Activated gamma-delta T cell (primary cell): ENCODE measurements around the gene DMC1.
"Not testable (repeated sequence)": the region's sequence is repeated elsewhere in the genome, so short reads cannot be mapped to it uniquely, and the experiment has no call there.

ENCODE experiments used
- DNase-seq: peaks from one replicate; lab custom pipeline; 2025; lab: John Stamatoyannopoulos, UW
- total RNA-seq, 2 donors: gene quantifications; one replicate each; lab custom pipeline; 2026; lab: John Stamatoyannopoulos, UW

The DMC1 gene, protein sequence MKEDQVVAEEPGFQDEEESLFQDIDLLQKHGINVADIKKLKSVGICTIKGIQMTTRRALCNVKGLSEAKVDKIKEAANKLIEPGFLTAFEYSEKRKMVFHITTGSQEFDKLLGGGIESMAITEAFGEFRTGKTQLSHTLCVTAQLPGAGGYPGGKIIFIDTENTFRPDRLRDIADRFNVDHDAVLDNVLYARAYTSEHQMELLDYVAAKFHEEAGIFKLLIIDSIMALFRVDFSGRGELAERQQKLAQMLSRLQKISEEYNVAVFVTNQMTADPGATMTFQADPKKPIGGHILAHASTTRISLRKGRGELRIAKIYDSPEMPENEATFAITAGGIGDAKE
- total RNA-seq: 0.26 to 0.92 reads per million in 2 donors

GRCh38 chr22:38569972-38570778 is at the start of gene DMC1:
Gene DMC1 (minus strand): TSS chr22:38570183. CDS start chr22:38568256, 1,927 bp downstream.
- peak; percentile 93 for DNase-seq

GRCh38 chr22:38618682-38619081 is 48.7 kb upstream of the DMC1 start:
- DNase-seq: no peak

DNA sequence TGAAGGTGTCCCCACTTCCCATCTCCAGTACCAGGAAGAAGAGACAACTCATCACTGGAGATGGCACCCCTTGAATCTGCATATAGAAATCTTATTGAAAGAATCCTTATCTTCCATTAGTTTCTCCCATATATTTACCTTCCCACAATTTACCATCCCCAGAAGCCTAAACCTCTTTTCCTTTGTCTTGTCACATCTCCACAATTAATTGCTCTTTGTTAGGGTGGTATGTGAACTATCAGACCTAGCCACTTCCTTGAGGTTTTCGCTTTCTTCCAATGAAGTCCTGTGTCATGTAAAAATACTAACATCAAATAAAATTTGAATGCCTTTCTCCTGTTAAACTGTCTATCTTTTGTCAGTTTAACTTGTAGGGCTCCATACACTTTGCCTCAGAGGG is 48.3 kb upstream of the DMC1 start:
- no peak for DNase-seq

DNA sequence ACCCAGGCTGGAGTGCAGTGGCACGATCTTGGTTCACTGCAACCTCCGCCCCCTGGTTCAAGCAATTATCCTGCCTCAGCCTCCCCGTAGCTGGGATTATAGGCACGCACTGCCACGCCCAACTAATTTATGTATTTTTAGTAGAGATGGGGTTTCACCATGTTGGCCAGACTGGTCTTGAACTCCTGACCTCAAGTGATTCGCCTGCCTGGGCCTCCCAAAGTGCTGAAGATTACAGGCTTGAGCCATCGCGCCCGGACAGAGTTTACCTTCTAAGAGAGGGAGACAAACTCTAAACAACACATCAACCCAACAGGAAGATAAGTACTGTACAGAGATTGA is 45.1 kb upstream of the DMC1 start:
- not testable (repeated sequence) for DNase-seq

- DNase-seq: no peak
Measured at GRCh38 chr22:38614332-38615063, 44.5 kb upstream of the DMC1 start.

GRCh38 chr22:38613588-38613987 is 43.6 kb upstream of the DMC1 start:
- no peak for DNase-seq

DNA sequence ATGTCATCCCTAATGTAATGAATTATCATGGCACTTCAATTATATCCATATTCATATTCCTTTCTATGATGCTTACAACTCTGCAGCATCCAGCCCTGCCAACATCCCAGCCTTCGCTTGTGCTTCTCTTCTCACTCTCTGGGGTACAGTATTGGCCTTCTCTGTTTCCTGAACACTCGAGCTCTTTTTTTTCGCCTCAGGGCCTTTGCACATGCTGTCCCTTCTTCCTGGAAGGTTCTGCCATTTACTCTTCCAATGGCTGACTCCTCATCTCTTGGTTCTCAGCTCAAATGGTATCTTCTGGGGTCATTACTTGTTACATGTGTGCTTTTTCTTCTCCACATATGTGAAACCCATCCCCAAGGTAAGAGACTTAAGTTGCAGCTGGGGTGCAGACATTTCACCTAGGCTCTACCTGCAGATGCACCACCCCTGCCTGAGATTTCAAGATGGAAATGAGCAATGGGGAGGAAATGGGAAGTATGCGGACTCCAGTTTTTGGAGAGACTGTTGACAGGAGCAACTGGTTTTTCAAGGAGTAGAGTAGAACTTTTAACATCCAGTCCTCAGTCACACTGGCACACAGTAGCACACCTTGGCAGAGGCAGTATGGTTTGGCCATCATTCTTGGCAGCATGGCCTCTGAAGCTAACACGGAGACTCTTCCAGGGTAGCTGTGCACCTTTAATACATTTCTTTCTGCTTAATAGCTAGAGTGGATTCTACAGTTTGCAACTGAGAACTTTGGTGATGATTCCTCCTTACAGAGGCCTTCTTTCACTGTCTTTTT is 42.4 kb upstream of the DMC1 start:
- no peak for DNase-seq

GRCh38 chr22:38611559-38611958 is 41.6 kb upstream of the DMC1 start:
- DNase-seq: no peak

DNA sequence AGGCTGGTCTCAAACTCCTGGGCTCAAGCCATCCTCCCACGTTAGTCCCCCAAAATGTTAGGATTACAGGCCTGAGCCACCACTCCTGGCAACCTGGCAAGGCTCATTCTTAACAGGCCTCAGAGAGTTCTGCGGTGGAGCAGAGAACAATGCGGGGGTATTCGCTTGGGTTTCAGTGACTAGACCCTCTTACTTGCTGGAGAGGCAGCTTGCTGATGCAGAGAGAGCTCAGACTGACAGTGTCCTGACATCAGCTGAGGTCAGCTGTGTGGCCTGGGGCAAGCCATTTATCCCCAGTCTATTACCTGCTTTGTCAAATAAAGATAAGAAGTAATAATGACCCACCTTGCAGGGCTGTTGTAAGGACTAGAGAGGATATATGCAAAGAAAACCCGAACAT is 40.3 kb upstream of the DMC1 start:
- no peak for DNase-seq

DNA sequence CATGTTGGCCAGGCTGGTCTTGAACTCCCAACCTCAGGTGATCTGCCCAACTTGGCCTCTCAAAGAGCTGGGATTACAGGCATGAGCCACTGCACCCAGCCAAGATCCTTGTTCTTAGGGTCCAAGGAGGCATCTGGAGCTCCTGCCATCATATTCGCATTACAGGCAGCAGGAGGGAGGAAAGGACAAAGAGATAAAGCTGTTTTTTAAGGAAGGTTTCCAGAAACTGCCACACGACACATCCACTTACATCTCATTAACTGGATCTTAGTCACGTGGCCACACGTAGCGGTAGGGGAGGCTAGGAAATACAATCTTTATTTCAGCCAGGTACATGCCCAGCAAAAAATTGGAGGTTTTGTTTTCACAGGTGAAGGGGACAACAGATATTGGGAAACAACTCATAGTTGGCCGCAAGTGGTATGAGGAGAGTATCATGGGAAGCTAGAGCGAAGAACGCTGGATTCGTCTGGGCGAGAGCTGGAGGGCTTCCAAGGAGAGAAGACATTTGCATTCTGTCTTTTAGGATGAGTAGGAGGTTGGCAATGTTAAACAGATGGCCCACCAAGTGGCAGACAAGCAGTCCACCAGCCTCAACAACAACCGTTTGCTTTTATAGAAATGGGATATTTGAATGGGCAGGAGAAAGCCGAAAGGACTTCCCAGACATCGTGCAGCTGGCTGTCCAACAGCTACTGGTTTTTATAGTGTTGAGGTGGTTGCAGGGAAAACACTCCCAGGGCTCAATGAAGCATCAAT is 39.2 kb upstream of the DMC1 start:
- DNase-seq: no peak

DNA sequence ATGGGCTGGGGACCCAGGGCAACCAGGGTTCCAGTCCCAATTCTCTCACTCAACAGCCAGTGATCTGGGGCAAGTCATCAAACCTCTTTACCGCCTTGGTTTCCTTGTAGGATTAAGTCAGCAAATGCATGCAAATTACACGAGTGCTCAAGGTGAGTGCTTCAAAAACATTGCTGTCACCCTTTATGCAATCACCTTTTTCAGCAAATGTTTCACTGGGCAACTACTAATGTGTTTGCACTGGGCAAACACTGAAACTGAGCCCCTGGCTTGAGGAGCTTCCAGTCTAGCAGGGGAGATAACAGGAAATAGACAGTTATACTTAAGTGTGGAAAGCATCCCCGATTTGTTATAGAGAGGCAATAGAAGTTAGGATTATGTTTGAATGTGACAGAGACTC is 37.7 kb upstream of the DMC1 start:
- DNase-seq: no peak

- DNase-seq: no peak
Measured at GRCh38 chr22:38602166-38602565, 32.2 kb upstream of the DMC1 start.

- DNase-seq: no peak
Measured at GRCh38 chr22:38601221-38601764, 31.3 kb upstream of the DMC1 start.

DNA sequence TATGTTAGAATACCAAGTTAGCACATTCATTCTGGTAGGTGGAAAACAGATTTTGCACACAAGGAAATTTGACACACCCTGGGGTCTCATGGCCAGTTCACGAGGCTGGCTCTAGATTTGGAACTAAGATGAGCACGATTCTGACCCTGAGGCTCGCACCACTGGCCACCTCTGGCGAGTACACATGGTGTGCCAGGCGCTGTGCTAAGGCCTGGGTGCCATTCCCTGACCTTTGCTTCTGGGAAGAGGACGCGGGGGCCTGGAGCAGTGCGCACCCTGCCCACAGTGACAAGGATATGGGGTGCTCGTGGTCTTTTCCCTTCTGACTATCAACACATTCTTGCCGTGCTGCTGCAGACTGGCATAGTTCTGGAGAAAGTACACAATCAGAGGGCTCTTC is 29.5 kb upstream of the DMC1 start:
- DNase-seq: no peak

DNA sequence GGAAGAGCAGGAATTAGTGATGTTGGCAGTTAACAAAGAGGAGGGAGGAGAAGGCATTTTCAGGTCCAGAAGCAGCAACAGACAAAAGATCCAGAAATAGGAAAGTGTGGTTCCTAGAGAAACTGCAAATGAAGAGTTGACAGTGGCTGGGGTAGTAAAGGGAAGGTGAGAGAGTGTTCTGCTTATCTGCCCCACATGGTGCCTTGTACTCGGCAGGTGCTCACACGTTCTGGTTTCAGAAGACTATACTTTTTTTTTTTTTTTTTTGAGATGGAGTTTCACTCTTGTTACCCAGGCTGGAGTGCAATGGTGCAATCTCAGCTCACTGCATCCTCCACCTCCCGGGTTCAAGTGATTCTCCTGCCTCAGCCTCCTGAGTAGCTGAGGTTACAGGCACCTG is 12.9 kb upstream of the DMC1 start:
- DNase-seq: not testable (repeated sequence)

GRCh38 chr22:38578505-38578904 is 8.5 kb upstream of the DMC1 start:
- DNase-seq: no peak

GRCh38 chr22:38572065-38572464 is 2.1 kb upstream of the DMC1 start:
- no peak for DNase-seq

DNA sequence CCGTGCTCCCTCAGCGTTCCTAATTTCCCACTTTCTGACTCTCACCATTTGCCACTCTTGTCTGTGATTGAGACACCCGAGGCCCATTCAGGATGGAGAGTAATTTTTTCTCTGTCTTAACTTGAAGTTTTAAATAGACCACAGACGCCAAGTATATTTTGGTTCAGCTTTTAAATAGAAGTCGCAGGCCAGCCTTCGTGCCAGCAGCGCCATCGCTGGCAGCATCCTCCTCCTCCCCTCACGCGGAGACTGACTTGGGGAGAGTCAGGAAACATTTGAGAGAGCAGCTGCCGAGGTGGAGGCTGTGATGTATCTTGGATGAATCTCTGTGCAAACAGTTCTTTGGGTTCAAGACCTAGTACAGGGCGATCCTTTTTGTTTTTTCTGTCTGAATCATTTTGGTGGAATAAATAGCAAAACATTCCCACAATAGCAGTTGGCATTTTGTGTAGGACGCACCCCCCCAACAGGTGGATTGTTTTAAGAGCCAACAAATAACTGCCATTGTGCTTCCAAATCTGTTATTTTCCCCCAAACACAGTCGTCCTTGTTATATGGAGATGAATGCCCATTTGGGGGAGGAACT is 889 bp upstream of the DMC1 start:
- no peak for DNase-seq

- DNase-seq: no peak
Measured at GRCh38 chr22:38569181-38569971, 607 bp downstream of the DMC1 start.
